HG03060 (cell line): ENCODE data around the gene HLA-DPA1.

Source experiments
- ATAC-seq: cut with Tn5 transposase; IDR thresholded peaks from one replicate; pipeline ENCODE4 v1.9.1; 2021; ENCODE audit warnings: low read depth, moderate number of reproducible peaks; ENCODE audit not compliant: unreplicated experiment

Gene HLA-DPA1

DNA sequence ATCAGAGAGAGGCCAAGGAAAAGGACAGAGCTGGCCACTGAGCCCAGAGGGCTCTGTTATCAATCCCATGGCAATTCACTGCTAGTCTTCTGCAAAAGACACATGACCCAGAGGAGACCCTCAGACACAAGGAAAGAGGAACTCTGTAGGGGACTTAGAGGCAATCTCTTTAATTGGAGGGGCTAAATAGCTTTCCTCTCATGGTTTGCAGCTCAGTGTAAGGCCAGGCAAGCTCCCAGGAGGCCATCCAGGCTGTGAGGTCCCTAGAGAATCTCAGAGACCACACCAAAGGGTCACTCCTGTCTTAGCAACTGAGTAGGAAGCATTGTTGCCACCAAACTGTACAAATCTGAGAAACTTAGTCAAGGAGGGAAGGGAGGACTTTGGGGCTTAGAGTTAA is 54.1 kb downstream of the HLA-DPA1 start:
- no peak for ATAC-seq

DNA sequence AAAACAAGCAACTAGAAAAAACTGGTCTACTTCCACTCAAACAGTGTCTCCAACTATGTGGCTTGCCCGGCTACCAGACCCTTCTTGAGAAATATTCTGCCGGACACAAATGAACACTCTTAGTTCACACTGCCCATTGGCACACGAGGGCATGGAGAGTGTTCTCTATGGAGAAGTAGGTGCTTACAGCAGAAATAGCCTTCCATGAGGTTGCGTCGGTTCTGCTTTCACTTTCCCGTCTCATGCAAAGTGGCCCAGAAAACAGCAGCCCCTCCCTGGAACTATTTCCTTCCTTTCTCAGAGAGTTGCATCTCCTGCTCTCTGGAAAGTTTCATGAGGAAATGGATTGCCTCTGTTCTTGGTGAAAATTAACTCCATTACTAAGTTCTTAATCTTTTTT is 54.5 kb downstream of the HLA-DPA1 start:
- no peak for ATAC-seq

DNA sequence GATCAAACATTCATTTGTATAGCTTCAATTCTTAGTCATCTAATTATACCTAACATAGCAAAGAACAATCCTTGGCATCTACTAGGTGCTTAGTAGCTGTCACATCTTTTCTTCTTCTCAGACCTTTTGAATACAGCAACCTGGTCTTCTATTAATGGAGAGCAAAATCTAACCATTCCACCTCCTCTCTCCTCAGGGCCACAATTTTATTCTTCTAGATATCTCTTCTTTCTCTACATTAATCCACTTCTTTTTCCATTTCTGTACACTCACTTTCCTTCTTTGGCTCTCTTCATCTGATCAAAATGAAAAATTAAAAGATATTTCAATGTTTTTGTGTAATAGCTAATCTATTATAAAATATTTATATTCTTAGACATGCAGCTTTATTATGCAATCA is 55.0 kb downstream of the HLA-DPA1 start:
- ATAC-seq, result no peak

DNA sequence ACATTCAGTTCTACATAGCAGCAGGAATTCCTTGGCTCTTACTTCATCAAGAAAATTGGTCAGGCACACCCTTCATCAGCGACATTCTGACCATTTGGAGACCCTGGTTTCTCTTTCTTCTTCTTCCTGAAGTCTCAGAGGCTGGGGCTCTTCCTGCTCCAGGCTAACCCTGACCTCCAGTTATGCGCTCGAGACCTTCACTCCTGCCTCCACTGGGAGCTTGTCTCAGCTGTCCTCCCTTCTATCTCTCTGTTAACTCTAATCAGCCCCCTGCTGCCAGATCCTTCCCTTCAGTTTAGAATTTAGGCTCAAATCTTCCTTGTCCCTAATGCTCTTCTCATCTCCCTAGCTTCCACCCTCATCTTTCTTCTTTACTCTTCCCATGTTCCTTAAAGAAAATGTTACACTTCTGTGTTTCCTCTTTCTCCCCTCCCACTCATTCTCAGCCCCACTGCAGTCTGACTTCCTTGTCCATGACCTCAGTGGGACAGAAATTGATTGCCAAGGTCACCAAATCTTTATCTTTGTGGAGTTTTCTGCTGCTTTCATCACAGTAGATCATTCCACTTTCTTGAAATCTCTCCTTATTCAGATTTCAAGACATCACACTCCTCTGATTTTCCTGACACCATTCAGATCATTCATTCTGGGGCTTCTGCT is 55.6 kb downstream of the HLA-DPA1 start:
- ATAC-seq, result no peak

DNA sequence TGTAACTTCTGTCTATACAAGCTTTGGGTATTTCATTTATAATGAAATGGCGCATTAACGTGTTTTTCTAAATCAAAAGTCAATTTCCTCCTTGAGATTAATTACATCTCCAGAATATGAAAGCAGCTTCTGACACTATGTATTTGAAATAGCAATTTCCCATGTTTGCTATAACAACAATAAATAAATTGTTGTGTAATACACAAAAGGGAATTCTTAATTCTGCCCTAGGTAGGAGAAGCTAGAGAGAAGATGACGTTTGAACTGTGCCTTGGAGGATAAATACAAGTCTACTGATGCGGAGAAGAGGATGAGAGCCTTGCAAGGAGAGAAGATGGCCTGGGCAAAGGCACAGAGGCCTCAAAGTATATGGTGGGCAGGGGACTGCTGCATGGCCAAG is 56.4 kb downstream of the HLA-DPA1 start:
- no peak for ATAC-seq

DNA sequence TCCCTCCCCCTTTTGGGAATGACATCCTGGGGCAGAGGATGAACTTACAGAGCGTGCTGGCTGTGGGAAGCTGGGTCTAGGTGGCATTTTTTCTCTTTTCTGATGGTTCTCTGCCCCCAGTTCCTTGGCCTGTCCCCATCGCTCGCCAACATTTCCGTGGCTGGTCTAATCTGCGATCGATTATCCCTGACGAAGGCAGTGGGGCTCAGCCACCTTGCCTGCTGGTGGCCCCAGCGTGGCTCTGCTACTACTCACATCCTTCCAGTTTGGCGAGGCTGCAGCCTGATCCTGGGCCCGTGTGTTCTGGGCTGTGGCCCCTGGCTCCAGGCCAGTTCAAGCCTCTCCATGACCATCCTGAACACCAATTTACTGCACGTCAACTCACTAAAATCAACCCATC is 57.7 kb downstream of the HLA-DPA1 start:
- no peak for ATAC-seq

DNA sequence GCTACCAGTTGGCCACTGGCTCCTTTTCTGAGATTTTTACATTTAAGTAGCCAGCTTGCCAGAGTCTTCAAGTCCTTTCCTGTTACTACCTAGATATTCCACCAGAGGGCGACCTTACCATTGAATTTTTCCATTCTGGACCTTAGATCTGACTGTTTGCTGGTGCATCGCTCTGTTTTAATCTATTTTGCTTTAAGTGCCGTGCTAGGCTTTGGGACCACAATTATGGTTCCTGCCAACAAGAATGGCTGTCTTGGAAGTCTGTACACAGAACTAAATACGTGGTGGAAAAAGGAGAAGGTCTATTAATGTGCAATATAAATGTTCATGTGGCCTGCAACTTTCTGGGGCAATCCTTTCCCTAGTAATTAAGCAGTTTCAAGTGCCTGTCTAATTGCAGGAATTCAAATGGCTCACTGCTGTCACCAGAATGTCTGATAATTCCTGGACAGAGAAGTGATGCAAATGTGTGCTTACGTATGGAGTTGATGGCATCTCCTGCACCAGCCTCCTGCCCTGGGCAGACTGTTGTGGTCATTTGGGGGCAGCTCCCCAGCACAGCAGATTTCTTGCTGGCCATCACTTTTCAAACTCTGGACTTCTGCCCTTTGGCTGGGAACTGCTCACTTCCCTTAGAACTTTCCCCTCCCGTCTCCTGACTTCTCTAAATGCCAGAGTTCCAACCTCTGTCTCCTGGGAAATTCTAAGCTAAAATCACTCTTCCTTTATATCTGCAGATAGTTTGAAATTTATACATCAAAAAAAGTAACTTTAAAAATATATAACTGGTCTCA is 58.4 kb downstream of the HLA-DPA1 start:
- ATAC-seq, result no peak
